Left lobe of liver (tissue), 2 donors: Measurements from ENCODE around the gene GPR171. TPM values are rescaled to one million over a fixed set of nuclear protein-coding genes. Genes with fewer than 3 reads are reported as not detected.

Source experiments
- ATAC-seq: fragments of 200-7000 bp; cut with Tn5 transposase; one replicate; pipeline ENCODE4 v1.9.1; 2020; ENCODE audit warnings: mild to moderate bottlenecking, moderate library complexity
- DNase-seq: peaks from one replicate; pipeline ENCODE4 v3.0.0-alpha.2; 2020; ENCODE audit warnings: low spot score
- total RNA-seq: library from RNA; stranded (reverse); gene quantifications from one replicate; pipeline ENCODE4 v1.2.1, GENCODE V29; 2021
- donor health status: DM: no; HTN: no; CAD: no; lungs with moderate emphysema.
- donor health status: DM: no; HTN: yes; CAD: no.

GPR171 gene
- total RNA-seq, 1 donor from 2014 or later = 0.73 TPM

DNA sequence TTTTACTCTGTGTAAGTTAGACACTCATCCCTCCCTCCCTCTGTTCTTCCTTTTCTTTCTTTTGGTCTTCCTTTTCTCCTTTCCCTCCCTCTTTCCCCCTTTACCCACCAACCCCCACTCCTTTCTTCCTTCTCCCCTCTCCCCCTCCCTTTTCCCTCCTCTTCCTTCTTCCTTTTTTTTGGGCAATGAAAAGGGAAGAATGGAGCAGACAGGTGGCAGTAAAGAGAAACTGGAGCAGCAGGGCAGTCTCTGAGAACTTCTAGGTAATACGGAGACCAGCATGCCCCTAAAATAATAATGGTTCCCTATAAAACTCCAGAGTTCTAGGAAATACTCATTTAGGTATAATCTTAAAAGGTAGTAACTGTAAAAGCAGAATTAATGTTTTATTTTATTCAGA, 11.4 kb upstream of the GPR171 start:
- DNase-seq (no peak), ATAC-seq (no peak)

DNA sequence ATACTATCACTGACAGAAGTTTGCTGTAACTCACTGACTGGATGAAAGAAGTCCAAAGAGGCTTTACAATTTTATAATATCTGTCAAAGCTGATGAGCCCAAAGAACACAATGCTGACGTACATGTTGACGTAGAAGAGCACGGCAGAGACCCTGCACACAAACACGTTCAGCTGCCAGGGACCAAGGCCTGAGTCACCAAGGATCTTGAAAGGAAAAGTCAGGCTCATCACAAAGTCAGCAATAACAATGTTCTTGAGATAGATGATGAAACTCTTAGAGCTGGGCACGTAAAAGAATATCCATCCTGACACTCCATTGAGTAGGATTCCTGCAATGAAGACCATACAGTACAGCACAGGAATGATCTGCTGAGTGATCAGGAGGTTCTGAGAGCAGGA, 10.9 kb upstream of the GPR171 start:
- DNase-seq = no peak
- no peak for ATAC-seq

DNA sequence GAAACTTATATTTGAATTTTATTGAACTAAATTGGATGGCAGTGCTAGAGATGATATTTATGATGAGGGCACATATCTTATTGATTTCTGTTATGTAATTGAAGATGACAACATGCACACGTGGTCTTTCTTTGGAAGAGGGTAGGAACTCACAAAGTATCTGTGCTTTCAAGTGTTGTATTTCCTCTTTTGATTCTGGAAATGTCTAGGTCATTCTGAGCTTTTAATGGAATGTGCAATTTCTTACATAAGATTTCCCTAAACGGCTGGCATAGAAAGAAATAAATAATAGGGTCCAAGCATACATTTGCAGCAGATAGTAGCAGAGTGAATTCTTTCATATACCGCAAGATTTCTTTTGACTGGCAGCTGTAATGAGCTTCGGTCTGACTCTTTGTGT, 10.1 kb upstream of the GPR171 start:
- no peak for ATAC-seq
- no peak for DNase-seq

DNA sequence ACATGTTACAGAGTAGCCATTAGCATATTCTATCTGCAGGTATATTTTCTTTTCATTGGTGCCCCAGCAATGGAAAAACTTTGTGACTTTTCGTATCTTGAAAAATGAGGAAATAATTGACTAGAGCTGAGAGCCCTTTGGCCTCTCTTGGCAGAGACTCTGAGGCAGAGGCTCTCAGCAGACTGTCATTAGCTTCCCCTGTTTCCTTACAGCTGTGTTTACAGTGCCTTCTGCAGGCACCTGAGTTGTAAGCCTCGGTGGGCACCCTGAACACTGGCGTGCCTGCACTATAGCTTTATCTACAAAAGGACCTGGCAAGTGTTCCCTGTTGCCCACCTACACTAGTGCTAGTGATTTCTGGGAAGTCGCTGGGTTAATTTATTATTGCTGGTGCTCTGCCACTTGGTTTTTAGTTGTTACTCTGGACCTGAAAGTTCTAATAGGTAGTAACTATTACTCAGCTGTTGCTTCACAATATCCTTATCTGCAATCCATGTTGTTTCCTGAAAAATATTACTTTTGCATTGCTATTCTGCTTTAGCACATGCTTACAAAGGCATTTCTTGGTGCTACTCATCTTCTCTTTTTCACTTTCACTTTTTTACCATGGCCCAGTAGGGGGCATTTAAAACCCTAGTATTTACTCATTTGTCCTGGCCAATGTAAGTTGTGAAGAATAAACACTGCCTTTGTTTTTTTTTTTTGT, 7.8 kb upstream of the GPR171 start:
- DNase-seq (peak; percentile 68), ATAC-seq (peak; percentile 97)

DNA sequence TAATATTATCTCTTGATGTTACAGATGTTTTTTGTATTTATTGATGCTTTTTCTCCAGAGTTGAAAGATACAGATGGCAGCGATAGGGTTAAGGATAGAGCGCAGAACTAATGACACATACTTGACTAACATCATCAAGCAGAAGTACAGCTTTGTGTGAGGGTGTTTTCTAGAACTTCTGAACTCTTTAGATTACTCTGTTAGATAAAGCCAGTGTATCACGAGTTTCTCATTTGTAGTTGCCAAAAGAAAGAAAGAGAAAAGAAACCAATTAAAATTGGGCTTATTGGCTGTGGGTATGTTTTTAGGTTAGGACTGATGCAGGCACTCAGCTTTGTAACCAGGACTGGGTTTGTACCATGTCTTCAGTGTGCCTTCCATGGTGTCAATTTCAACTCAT, 6.6 kb upstream of the GPR171 start:
- ATAC-seq = no peak

DNA sequence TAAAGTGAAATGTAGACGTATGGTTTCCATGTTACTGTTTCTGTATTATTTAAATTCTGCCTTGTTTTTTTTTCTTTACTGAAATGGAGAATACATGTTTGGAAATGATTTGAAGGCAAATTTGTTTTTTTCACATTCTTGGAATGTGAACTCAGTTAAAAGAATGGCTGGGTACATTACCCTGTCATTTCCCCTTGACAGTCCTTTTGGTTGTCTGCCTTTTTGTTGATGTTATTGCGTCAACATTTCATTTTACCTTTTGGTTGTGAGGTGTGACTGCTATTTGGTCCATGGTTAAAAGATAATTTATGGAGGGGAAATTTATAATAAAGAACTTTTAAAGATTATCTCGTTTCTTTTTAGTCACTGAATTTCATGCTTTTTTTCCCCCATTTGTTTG, 3.2 kb upstream of the GPR171 start:
- DNase-seq = no peak
- no peak for ATAC-seq

More for the DNA sequence above, 6.6 kb upstream of the GPR171 start:
- no peak for DNase-seq

DNA sequence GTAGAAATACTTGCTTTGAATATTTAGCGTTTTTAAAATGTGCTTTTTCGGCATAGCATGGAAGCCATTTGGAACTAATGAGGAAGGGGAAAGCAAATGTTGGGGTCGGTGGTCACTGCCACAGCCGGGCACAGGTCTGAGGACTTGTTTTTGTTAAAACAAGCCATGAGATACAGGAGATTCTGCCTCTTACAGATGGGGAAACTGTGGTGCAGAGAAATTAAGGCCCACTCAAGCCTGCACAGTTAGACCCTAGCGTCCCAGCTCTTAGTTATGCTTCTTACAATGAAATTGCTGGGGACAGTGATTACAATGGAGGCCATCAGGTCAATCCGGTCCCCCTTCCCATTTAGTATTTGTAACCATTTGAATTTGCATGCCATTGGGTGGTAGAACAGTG, 2.5 kb upstream of the GPR171 start:
- ATAC-seq (no peak), DNase-seq (no peak)

DNA sequence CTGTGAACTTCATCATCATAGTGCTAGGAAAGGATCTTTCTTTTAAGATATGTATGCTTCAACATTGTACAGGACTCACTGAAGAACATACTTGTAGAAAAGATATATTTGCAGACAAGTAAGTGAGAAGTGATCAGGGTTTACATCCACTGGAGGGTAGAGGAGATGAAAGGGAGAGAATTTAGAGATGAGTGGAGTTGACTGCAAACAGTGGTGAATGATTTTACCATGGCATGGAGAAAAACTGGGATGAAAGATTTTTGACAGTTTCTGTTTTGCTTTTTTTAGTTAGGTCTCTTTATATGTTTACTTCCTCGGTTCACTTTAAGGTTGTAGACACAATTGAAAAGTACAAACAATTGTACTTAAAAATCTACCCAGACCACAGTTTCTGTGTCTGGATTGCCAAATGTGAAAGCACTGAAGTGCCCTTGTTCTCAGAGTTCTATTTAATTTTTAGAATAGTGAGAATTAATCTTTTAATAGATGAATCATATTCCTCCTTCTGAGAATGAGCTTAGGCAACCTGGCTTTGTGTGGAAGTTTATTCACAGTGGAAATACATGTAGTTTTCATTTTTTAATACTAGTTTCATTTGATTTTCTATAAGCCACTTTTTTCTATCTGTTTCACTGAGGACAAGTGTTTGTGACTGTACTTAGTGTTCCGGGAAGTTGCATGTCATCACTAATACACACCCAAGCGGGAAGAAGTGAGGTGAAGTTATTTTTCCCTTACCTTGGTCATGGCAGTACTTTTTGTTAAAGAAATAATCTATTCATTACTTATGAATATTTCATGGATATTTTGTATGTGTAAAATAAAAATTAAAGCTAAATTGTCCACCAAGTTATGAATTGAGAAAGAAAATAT, 1.8 kb upstream of the GPR171 start:
- ATAC-seq (no peak), DNase-seq (no peak)

DNA sequence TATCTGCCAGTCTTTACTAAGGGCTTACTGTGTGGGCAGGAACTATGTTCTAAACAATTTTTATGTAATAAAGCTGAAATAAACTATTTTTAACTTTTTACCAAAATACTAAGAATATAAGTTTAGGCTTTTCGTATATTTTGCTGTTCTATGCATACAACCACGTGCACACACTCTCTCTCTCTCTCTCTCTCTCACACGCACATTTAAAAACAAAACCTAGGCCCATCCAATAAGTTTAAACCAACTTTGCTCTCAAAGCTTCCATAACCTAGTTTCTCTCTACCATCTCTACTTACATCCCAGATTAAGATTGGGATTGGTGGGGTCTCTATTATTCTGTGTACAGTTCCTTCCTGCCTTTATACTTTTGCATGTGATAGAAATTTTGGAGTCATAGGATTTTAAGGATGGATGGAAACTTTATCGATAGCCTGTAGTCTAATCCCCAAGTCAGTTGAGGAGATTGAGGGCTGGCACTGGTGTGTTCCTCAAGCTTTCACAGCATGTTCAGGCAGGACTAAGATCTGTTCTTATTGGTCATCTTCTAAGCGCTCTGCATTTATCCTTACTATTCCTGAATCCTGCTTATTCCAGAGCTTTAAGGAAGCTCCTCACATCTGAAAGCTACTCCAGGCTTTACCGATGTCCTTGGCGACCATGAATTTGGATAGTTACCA, 1.8 kb downstream of the GPR171 start:
- DNase-seq = no peak
- no peak for ATAC-seq

DNA sequence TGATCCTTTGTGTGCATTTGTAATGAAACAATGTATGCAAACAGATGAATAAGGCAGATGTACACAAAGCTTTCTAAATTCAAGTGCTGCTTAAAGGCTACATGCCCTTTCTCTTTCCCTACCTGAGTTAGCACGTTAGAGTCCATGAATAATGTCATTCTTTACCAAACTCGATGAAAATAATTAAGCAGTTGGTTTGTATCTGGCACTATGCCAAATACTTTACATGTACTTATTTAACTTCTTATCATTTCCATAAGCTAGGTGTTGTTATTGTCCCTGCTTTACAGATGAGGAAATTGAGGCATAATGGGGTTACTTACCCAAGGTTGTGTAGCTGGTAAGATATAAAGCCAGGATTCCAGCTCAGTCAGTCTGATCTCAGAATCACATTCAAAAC, 2.4 kb downstream of the GPR171 start:
- no peak for DNase-seq
- ATAC-seq = no peak

DNA sequence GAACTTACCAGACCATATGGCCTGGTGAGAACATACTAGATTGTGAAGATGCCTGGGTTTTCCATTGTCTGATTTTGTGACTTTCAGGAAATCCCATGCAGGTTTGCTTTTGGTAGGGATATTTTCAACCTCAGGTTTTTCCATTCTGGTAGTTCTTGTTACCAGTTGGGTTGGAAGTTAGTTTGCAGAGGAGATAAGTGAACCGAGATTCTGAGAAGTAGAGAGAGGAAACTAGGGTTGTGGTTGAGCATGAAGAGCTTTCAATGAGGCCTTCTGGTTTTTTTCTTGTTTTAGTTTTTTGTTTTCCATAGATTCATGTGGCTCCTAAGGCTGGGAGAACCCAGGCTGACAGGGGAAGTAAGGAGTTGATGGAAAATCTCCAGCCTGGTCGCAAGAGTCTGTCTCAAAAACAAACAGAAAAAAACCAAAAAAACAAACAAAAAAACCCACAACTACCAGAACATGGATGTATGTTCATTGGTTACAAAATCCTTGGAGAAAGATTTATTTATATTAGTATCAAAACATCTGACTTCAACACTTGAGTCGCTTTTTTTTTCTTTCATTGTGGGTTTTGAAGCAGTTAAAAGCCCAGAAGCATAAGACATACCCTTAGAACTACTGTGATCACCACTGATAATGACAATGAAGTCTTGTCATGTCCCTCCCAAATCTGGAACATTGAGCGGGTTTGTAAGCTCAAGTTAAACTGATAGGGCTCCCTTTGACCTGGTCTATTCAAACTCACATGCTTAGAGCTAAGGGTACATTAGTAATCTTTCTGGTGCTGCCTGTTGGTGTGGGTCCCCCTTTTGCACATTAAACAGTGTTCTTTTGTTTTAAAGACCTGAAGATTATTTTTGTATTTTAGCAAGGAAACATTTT, 3.2 kb downstream of the GPR171 start:
- DNase-seq = no peak
- peak; percentile 34 for ATAC-seq

DNA sequence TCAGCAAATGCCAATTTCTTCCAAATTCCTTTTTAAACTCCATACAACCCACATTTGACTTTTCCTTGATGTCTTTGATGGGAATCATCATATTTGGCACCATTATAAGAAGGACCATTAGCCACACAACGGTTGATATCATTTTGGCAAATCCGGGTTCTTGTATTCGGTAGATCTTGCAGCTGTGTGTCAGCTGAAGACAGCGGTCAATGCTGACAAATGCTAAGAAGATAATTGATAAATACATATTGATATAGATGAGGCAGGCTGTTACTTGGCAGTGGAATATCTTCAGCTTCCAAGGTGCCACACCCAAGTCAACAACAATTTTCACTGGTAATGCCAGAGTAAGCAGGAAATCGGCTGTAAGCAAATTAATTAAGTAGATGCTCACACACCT, 4.2 kb downstream of the GPR171 start:
- DNase-seq (no peak), ATAC-seq (no peak)

DNA sequence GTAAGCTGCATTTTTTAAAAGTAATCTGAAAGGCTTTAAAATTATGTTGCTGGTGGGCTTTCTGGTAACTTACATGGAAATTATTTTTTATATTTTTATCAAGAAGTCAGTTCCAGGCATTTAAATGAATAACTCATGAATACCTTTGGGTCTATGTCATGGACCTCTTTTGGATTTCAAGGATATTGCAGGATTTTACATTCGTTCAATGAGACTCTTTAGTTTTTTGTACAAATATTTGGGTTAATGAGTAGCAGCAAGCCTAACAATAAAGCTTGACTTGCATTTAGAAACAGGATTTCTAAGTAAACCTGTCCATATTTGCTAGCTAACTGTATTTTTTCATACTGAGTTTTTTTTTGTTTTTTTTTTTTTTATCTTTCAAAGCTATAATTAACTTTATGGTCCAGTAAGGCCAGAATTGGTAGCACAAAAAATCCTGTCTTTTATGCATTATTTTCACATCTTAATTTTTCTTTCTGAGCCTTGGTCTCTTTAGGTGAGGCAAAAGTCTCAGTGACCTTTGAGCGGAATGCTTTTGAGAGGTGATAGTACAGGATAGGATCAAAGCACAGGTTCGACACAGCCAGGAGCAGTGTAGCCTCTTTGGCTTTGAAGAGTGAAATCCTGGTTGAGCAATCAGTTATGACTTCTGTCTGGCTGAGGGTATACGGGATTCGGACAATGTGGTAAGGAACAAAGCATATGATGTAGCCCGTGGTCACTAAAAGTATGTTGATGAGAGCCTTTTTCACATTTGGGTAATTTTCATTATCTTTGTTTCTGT, 4.8 kb downstream of the GPR171 start:
- peak; percentile 97 for ATAC-seq

DNA sequence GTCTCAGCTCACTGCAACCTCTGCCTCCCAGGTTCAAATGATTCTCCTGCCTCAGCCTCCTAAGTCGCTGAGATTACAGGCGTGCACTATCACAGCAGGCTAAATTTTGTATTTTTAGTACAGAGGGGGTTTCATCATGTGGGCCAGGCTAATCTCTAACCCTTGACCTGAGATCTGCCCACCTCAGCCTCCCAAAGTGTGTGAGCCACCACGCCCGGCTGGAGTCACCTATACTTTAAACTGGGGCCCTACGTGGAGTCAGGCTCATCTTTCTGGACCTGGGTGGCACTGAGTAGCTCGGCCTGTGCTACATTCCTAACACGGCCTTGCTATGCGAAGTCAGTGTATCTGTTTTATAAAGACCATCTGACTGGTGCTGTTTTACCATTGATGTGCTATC, 5.8 kb downstream of the GPR171 start:
- DNase-seq = no peak
- no peak for ATAC-seq

More for the DNA sequence above, 4.8 kb downstream of the GPR171 start:
- peak; percentile 63 for DNase-seq

DNA sequence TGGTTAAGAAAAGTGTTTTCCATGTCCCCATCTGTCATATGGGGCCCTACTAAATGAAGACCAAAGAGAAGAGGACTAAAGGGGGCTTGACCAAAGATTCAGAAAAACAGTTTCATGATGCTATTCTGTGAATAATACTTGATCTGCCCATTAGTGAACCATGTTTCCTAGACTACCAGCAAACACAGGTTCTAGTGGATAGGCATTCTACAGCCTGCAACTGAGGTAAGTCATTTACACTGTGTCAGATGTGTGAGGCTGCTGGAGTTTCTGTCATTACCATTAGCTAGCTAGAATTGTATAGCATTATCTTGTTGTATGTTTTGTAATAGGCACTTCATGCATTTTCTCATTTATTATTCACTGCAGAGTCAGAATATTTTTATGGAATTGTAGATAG, 6.6 kb downstream of the GPR171 start:
- DNase-seq = no peak
- no peak for ATAC-seq

DNA sequence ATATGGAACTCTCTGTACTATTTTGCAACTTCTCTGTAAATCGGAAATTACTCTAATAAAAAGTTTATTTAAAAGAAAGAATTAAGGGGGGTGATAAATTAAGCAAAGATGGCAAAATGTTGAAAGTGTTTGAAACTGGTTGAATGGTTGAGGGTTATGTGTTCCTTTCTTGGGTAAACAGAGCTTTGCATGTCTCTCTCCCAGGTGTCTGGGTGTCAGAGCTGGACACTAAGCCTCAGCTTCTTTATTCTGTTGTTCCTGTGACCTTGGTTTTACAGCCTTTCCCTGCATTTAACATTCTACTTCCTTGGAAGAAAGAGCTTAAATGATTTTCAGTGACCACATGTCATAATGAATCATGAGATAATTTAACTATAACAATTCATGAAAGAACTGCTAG, 7.2 kb downstream of the GPR171 start:
- DNase-seq (no peak), ATAC-seq (no peak)

DNA sequence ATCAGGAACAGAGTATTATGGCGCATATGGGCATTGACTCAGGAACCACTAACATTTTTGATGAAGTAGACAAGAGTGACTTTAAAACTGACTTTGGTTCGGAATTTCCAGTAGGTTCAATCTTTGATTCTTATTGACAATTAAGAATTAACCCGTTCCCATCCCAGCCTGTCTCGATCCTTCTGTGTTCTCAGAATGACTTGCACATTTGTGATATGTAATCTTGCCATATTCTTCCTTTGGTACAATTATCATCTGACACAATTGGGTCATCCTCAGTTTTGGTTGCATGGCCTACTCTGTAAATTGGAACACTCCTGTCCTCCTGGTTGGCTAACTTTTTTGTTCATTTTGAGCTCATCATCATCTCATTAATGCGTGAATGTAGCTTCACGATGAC, 10.5 kb downstream of the GPR171 start:
- DNase-seq (no peak), ATAC-seq (no peak)

DNA sequence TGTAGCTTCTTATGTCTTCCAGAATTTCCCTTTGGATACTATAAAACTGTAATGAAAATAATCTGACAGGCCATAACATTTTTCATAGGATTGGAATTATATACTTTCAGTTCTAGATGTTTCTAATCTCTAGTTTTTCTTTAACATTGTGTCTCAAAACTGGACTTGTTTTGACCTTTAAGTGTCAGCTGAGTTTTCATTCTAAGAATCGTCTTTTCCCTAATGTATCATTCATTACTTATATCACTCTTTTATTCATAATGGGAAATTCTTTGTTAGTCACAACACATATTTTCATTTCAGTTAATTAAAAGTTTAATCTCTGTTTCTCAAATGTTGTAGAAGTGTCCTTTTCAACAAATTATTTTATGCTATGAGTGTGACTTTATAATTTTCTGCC, 11.9 kb downstream of the GPR171 start:
- DNase-seq = no peak
- no peak for ATAC-seq

DNA sequence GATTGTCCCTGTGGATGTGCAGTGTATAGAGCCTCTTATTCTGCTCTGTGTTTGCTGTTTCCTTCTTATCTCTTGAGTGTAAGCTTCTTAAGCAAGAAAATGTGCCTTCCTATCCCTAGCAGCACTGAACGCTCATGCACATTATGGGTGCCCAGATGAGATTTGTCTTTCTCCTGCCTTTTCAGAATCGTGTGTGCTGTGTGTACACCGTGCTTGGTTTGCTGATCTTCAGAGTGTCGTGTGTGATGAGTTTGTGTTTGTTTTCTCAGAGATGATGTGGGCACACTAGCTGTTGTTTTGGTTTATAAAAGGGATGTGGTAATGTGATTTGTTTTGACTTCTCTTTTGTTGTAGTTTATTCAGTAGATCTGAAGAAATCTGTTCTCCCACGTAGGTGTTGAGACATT, 19.7 kb downstream of the GPR171 start:
- ATAC-seq (no peak), DNase-seq (no peak)
